ENCODE measurements around the gene ZNF500.

DNA sequence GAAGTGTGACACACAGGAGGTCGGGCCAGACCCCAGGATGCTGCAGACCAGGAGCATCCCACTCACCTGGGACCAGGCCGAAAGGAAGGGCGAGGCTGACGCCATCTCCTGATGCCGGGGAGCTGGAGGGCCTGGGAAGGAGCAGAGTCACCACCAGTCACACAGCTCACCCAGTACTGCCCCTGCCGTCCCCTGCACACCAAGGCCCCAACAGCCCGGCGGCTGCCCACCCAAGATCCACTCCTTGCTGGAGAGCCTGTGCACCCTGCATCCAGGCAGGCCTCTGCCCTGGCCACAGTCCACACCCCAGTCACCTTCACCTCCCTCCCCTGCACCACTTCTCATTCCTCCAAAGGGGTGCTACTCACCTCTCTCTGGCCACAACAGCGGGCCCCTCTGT, 4.8 kb downstream of the ZNF500 start:
- TF ChIP-seq SUZ12 (IDR thresholded peaks at IDR 0.05) (no peak), L3MBTL2 (conservative IDR thresholded peaks at IDR 0.05) (no peak), ARNT (IDR thresholded peaks at IDR 0.05) (no peak), FOXA1 (IDR thresholded peaks at IDR 0.05) (no peak), LEF1 (IDR thresholded peaks at IDR 0.05; ENCODE audit: borderline replicate concordance) (no peak), HDGF (IDR thresholded peaks at IDR 0.05; ENCODE audit: borderline replicate concordance) (no peak)
